Spleen (tissue), 11 donors: Measurements from ENCODE around the gene SFXN5. TPM values are rescaled to one million over a fixed set of nuclear protein-coding genes. Genes with fewer than 3 reads are reported as not detected.
"Not testable (repeated sequence)": the region's sequence is repeated elsewhere in the genome, so short reads cannot be mapped to it uniquely, and the experiment has no call there.

Source experiments
- DNase-seq: peaks from one replicate; pipeline ENCODE4 v3.0.0-alpha.2; 2020
- H3K27ac ChIP-seq, 8 donors: fragments of 200-600 bp; sonication (generic) in 7 of 8; 1 replicate in 4 of 8; 2 replicates in 4 of 8; pipeline versions ENCODE4 v1.5.0 to v1.8.0; 2016 to 2021; ENCODE audit warnings: inconsistent platforms in 4 of 8, mild to moderate bottlenecking in 4 of 8, moderate library complexity in 1 of 8
- H3K27me3 ChIP-seq, 7 donors: fragments of 200-600 bp; sonication (generic) in 6 of 7; replicated peaks in 1 of 7; 1 replicate in 4 of 7; 2 replicates in 3 of 7; pipeline versions ENCODE4 v1.5.0 to v1.8.0; 2016 to 2021; ENCODE audit warnings: inconsistent platforms in 3 of 7, mild to moderate bottlenecking in 1 of 7
- H3K36me3 ChIP-seq, 6 donors: fragments of 200-600 bp; sonication (generic) in 5 of 6; 1 replicate in 4 of 6; 2 replicates in 2 of 6; pipeline versions ENCODE4 v1.5.0 to v1.8.0; 2016 to 2021; ENCODE audit warnings: inconsistent platforms in 2 of 6
- H3K4me1 ChIP-seq, 6 donors: fragments of 200-600 bp; sonication (generic) in 5 of 6; 1 replicate in 3 of 6; 2 replicates in 3 of 6; pipeline versions ENCODE4 v1.5.0 to v1.8.0; 2016 to 2021; ENCODE audit warnings: inconsistent platforms in 3 of 6
- H3K4me3 ChIP-seq, 8 donors: fragments of 200-600 bp; sonication (generic) in 7 of 8; 1 replicate in 4 of 8; 2 replicates in 4 of 8; pipeline versions ENCODE4 v1.5.0 to v1.8.0; 2016 to 2021; ENCODE audit warnings: inconsistent platforms in 4 of 8, mild to moderate bottlenecking in 4 of 8, moderate library complexity in 2 of 8
- H3K9me3 ChIP-seq, 8 donors: fragments of 200-600 bp; sonication (generic) in 7 of 8; 1 replicate in 4 of 8; 2 replicates in 4 of 8; pipeline versions ENCODE4 v1.5.0 to v1.8.0; 2016 to 2021; ENCODE audit warnings: inconsistent platforms in 4 of 8
- POLR2A ChIP-seq, 3 donors: fragments of 450-650 bp; IDR thresholded peaks; one replicate each; pipeline ENCODE4 v1.5.1; 2017; ENCODE audit warnings: antibody characterized with exemption in 3 of 3, mild to moderate bottlenecking in 1 of 3
- POLR2AphosphoS5 ChIP-seq, 3 donors: sonication (generic); formaldehyde crosslinking; IDR thresholded peaks; one replicate each; pipeline ENCODE4 v1.5.1; 2017; ENCODE audit warnings: antibody characterized with exemption in 3 of 3
- WGBS, 5 donors: extraction: QIAGEN DNeasy Blood & Tissue Kit in 3 of 5; methylation state at CpG; one replicate each; pipeline versions ENCODE4 v1.1.5 to v1.1.7; 2013 to 2018; 5-methylcytosine and 5-hydroxymethylcytosine counted together
- intact Hi-C: fragments of 100-400 bp; cut with DNase I; formaldehyde crosslinking; loops from one replicate; pipeline ENCODE4 v1.15.0; 2023; ENCODE audit warnings: low total_unique reads
- polyA plus RNA-seq, 3 donors: library from polyadenylated mRNA; stranded (reverse); fragments of 200-250 nt; gene quantifications; one replicate each; pipeline ENCODE4 v1.2.1, GENCODE V29; 2013
- total RNA-seq, 7 donors: library from RNA; depleted of rRNA in 3 of 7; stranded (reverse); fragments of >200 nt in 3 of 7; fragmentation: NEBNext Ultra II Directional in 4 of 7; extraction: Animal tissue kit (Norgen Biotek cat#: 25700) in 4 of 7; gene quantifications; one replicate each; pipeline versions ENCODE4 v1.1.0 to v1.2.1, GENCODE V29; 2016 to 2021
- TF ChIP-seq, protein P1 (sequence below), 11 experiments: fragments of 200-600 bp in 7 of 11; fragments of 450-650 bp in 4 of 11; sonication (generic) in 4 of 11; IDR thresholded peaks in 8 of 11; conservative IDR thresholded peaks in 3 of 11; 1 replicate in 7 of 11; 2 replicates in 4 of 11; pipeline versions ENCODE4 v1.4.0 to v1.8.0; 2016 to 2021; ENCODE audit warnings: antibody characterized with exemption in 11 of 11, inconsistent platforms in 4 of 11, mild to moderate bottlenecking in 1 of 11
- donor health status: healthy with polysubstance abuse.
- donor health status: DM: no; HTN: no; CAD: no; lungs with moderate emphysema.
- donor health status: DM: no; HTN: no; CAD: no.
- donor health status: Bipolar disorder and iron deficiency.
- donor health status: healthy.
- donor health status: DM: no; HTN: no; CAD: no.
- donor health status: DM: yes; HTN: yes; CAD: no.

The SFXN5 gene
- total and polyA plus RNA-seq, 10 donors, result 2.6 to 41.4 (median 22.9) TPM

DNA sequence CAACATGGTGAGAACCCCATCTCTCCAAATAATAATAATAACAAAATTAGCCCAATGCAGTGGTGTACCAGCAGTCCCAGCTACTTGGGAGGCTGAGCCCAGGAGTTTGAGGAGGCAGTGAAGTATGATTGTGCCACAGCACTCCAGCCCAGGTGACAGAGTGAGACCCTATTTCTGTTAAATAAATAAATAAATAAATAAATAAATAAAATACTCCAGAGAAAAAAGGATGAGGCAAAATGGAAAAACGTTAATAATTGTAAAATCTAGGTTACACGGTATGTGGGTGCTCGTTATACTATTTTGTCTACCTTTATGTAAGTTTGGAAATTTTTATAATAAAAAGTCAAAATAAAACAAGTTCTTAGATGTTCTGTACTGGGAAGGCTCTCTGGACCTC, 162.8 kb downstream of the SFXN5 start:
- Histone ChIP-seq H3K36me3 (no peaks in the 10 kb centered on the region), H3K4me1 (no peaks in the 10 kb centered on the region), H3K9me3 (no peaks in the 10 kb centered on the region), H3K4me3 (no peak overlapping the region), H3K27ac (no peak overlapping the region), H3K27me3 (peaks cover 0 to 88% (median 69%) of the 10 kb centered on the region in 7 donors)
- intact Hi-C loops, result no loop called here
- TF ChIP-seq POLR2A (IDR thresholded peaks at IDR 0.05) (no peak), POLR2AphosphoS5 (IDR thresholded peaks at IDR 0.05) (no peak)
- TF ChIP-seq, protein P1, sequence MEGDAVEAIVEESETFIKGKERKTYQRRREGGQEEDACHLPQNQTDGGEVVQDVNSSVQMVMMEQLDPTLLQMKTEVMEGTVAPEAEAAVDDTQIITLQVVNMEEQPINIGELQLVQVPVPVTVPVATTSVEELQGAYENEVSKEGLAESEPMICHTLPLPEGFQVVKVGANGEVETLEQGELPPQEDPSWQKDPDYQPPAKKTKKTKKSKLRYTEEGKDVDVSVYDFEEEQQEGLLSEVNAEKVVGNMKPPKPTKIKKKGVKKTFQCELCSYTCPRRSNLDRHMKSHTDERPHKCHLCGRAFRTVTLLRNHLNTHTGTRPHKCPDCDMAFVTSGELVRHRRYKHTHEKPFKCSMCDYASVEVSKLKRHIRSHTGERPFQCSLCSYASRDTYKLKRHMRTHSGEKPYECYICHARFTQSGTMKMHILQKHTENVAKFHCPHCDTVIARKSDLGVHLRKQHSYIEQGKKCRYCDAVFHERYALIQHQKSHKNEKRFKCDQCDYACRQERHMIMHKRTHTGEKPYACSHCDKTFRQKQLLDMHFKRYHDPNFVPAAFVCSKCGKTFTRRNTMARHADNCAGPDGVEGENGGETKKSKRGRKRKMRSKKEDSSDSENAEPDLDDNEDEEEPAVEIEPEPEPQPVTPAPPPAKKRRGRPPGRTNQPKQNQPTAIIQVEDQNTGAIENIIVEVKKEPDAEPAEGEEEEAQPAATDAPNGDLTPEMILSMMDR (IDR thresholded peaks at IDR 0.05 in 8 of 11, conservative IDR thresholded peaks at IDR 0.05 in 3 of 11), result no peak
- 77 to 87% (median 85%) methylated on average over 3 of the region's 3 CpGs for WGBS, 5 donors
- no peak for DNase-seq

DNA sequence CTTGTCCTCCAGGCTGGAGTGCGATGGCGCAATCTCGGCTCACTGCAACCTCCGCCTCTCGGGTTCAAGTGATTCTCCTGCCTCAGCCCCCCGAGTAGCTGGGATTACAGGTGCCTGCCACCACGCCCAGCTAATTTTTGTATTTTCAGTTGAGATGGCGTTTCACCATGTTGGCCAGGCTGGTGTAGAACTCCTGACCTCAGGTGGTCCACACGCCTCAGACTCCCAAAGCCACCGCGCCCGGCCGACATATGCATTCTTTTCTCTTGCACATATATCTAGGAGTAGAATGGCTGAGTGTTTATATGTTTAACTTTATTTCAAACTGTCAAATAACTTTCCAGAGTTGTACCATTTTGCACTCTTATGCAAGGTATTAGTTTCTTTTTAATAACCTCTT, 164.1 kb downstream of the SFXN5 start:
- H3K36me3 ChIP-seq, H3K4me1 ChIP-seq, H3K4me3 ChIP-seq, intact Hi-C loops, H3K9me3 ChIP-seq, DNase-seq, H3K27ac ChIP-seq: not testable (repeated sequence)
- peaks cover 0 to 84% (median 55%) of the 10 kb centered on the region in 7 donors for H3K27me3 ChIP-seq
- 90 to 94% (median 91%) methylated on average over 13 of the region's 13 CpGs for WGBS, 5 donors

- no peaks in the 10 kb centered on the region for H3K4me1 ChIP-seq
- WGBS, 5 donors, result 31 to 60% (median 53%) methylated on average over 3 of the region's 3 CpGs
- H3K27me3 ChIP-seq, result peaks cover 0 to 68% (median 8%) of the 10 kb centered on the region in 7 donors
- DNase-seq, result no peak
- no peaks in the 10 kb centered on the region for H3K9me3 ChIP-seq
- no peak overlapping the region for H3K27ac ChIP-seq
- H3K36me3 ChIP-seq, result no peaks in the 10 kb centered on the region
- intact Hi-C loops, result no loop called here
- no peak overlapping the region for H3K4me3 ChIP-seq
- TF ChIP-seq POLR2AphosphoS5 (IDR thresholded peaks at IDR 0.05) (no peak), POLR2A (IDR thresholded peaks at IDR 0.05) (no peak)
- TF ChIP-seq, protein P1 (IDR thresholded peaks at IDR 0.05 in 8 of 11, conservative IDR thresholded peaks at IDR 0.05 in 3 of 11), result no peak
Observed at GRCh38 chr2:72901426-72901825, 170.1 kb downstream of the SFXN5 start.

DNA sequence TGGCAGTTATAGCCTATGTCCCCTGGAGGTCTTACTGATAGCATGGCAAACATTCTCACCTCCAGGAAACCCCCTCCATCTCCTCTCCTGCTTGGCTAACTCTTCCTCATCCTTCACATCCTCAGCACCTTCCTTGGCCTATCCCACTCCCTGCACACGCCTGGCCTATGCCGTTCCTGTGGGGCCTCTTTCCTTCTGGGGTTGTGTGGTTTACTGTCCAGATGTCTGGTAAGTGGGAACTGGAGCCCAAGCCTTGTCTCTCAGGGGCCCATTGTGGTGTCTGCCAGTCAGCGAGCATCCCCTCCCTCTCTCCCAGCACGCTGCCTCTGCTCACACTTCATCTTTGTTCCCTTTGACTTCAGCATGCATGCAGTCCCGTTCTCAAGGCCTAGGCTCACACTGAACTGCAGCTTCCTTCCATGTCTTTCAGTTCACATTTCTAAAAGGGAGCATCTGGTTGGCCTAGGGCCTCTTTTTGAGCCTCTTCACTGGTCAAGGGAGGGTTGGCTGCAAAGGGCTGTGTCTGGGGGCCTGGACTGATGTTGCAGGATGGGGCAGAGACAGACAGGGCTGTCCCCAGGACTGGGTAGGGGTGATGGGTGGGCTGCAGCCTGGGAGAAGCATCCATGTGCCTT, 171.2 kb downstream of the SFXN5 start:
- Histone ChIP-seq H3K27me3 (peaks cover 0 to 68% (median 11%) of the 10 kb centered on the region in 7 donors), H3K4me3 (no peak overlapping the region), H3K36me3 (no peaks in the 10 kb centered on the region), H3K27ac (no peak overlapping the region), H3K9me3 (no peaks in the 10 kb centered on the region), H3K4me1 (peaks cover 0 to 9% (median 0%) of the 10 kb centered on the region in 6 donors)
- intact Hi-C loops, result no loop called here
- TF ChIP-seq POLR2A (IDR thresholded peaks at IDR 0.05) (no peak), POLR2AphosphoS5 (IDR thresholded peaks at IDR 0.05) (no peak)
- TF ChIP-seq, protein P1 (IDR thresholded peaks at IDR 0.05 in 8 of 11, conservative IDR thresholded peaks at IDR 0.05 in 3 of 11), result no peak
- 69 to 80% (median 75%) methylated on average over 5 of the region's 5 CpGs for WGBS, 5 donors
- DNase-seq, result no peak
